ENCODE measurements around the gene LGALS9.
"Not testable (repeated sequence)": the region's sequence is repeated elsewhere in the genome, so short reads cannot be mapped to it uniquely, and the experiment has no call there.

Gene LGALS9

DNA sequence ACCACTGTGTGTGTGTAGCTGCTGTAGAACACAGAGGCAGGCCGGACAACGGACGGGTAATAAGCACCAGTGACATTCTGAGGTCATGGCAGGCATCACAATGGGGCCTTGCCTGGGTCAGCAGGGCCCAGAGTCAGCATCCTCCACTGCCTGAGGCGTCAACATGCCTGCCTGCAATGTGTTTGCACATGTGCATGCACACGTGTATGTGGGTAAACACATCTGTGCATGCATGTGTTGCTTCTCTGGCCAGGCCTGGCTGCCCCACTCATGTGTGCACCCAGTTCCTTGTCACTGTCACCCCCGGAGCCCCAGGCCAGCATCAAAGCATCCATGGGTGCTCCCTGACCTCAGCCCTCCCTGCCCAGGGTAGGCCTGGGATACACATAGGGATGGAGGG is 43.3 kb downstream of the LGALS9 start:
- TF ChIP-seq, protein P1, sequence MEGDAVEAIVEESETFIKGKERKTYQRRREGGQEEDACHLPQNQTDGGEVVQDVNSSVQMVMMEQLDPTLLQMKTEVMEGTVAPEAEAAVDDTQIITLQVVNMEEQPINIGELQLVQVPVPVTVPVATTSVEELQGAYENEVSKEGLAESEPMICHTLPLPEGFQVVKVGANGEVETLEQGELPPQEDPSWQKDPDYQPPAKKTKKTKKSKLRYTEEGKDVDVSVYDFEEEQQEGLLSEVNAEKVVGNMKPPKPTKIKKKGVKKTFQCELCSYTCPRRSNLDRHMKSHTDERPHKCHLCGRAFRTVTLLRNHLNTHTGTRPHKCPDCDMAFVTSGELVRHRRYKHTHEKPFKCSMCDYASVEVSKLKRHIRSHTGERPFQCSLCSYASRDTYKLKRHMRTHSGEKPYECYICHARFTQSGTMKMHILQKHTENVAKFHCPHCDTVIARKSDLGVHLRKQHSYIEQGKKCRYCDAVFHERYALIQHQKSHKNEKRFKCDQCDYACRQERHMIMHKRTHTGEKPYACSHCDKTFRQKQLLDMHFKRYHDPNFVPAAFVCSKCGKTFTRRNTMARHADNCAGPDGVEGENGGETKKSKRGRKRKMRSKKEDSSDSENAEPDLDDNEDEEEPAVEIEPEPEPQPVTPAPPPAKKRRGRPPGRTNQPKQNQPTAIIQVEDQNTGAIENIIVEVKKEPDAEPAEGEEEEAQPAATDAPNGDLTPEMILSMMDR (IDR thresholded peaks at IDR 0.05; ENCODE audit: extremely low read depth, missing control alignments): no peak
- no peak for DNase-seq (ENCODE audit: low spot score)

DNA sequence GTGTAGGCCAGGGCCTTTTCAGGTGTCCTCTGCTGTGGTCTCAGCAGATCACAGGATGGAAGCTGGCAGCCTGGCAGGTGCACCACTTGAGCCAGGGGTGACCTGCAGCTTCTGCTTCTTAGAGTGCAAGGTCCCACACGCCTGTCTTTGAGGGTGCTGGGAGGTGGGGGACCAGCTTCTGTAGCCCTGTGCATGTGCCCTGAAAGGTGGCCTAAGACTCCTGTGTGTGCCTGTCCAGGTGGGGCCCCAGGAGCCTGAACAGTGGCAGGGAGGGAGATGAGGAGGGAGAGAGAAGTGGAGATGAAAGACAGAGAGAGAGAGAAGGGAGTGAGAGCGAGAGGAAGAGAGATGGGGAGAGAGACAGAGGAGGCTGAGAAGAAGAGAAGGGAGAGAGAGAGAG is 46.2 kb downstream of the LGALS9 start:
- TF ChIP-seq, protein P1 (IDR thresholded peaks at IDR 0.05; ENCODE audit: extremely low read depth, missing control alignments): no peak
- no peak for DNase-seq (ENCODE audit: low spot score)

DNA sequence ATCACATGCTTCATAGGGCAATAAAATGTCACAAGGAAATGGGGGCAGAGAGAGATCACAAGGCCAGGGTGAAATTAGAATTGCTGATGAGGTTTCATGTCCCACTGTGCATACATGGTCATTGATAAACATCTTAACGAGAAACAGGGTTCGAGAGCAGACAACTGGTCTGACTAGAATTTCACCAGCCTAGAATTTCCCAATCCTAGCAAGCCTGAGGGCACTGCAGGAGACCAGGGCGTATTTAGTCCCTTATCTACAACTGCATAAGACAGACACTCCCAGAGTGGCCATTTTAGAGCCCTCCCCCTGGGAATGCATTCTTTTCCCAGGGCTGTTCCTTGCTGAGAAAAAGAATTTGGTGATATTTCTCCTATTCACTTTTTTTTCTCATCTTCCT is 55.3 kb downstream of the LGALS9 start:
- not testable (repeated sequence) for DNase-seq (ENCODE audit: low spot score)

DNA sequence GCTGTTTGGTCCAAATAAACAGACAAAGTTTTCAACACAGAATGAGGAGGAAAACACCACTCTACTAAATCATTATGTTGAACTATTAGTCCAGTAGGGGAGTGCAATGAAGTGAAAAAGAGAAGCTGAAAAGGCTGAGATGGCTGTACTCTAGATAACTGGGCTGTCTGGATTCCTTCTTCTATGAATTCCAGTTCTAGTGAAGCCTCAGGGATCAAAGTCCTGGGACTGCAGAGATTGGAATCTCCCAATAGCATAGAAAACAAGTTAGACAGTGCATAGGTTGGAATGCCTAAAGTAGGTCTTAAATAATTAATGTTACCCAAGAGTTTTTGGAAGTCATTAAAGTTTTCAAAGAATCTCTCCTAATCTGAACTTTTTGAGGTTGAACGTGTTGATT is 59.9 kb downstream of the LGALS9 start:
- TF ChIP-seq, protein P1 (IDR thresholded peaks at IDR 0.05; ENCODE audit: extremely low read depth, missing control alignments): no peak
- DNase-seq (ENCODE audit: low spot score): no peak

DNA sequence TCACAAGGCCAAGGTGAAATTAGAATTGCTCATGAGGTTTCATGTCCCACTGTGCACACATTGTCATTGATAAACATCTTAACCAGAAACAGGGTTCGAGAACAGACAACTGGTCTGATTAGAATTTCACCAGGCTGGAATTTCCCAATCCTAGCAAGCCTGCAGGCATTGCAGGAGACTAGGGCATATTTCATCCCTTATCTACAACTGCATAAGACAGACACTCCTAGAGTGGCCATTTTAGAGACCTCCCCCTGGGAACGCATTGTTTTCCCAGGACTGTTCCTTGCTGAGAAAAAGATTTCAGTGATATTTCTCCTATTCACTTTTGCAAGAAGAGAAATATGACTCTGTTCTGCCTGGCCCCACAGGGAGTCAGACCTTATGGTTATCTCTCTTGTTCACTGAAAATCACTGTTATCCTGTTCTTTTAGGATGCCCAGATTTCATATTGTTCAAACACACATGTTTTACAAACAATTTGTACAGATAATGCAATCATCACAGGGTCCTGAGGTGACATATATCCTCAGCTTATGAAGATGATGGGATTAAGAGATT is 64.3 kb downstream of the LGALS9 start:
- not testable (repeated sequence) for DNase-seq (ENCODE audit: low spot score)

Data from GM20000 (cell line).